ENCODE measurements around the gene ASPA.

GRCh38 chr17:3506054-3506453 lies 30.3 kb downstream of the ASPA start:
- TF ChIP-seq CTCF (conservative IDR thresholded peaks at IDR 0.05) (no peak), ZFX (IDR thresholded peaks at IDR 0.05) (no peak)
